ENCODE results near the gene SLC25A53.
A peak's percentile ranks its signal among the peaks of the same experiment; 100 is the strongest.

The SLC25A53 gene

DNA sequence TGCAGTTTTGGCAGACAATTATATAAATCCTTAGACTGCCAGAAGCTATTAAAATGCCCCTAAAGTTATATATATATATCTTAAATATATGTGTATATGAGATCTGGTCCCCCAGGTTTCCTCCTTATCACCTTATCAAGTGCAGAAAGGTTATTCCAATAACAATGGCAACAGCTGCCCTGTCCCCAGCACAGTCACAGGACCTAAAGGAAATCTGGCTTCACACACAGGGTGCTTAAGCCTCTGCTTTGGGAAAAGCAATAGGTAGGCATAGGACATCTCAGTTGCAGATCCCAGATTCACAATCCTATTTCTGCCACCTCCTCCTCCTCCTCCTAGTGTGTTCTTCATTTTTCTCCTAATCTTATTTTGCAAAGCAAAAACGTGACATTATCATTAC lies 5.8 kb downstream of the SLC25A53 start:
- TF ChIP-seq, protein P1, sequence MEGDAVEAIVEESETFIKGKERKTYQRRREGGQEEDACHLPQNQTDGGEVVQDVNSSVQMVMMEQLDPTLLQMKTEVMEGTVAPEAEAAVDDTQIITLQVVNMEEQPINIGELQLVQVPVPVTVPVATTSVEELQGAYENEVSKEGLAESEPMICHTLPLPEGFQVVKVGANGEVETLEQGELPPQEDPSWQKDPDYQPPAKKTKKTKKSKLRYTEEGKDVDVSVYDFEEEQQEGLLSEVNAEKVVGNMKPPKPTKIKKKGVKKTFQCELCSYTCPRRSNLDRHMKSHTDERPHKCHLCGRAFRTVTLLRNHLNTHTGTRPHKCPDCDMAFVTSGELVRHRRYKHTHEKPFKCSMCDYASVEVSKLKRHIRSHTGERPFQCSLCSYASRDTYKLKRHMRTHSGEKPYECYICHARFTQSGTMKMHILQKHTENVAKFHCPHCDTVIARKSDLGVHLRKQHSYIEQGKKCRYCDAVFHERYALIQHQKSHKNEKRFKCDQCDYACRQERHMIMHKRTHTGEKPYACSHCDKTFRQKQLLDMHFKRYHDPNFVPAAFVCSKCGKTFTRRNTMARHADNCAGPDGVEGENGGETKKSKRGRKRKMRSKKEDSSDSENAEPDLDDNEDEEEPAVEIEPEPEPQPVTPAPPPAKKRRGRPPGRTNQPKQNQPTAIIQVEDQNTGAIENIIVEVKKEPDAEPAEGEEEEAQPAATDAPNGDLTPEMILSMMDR (conservative IDR thresholded peaks at IDR 0.05): no peak
- H3K27ac ChIP-seq: no peak overlapping the region

DNA sequence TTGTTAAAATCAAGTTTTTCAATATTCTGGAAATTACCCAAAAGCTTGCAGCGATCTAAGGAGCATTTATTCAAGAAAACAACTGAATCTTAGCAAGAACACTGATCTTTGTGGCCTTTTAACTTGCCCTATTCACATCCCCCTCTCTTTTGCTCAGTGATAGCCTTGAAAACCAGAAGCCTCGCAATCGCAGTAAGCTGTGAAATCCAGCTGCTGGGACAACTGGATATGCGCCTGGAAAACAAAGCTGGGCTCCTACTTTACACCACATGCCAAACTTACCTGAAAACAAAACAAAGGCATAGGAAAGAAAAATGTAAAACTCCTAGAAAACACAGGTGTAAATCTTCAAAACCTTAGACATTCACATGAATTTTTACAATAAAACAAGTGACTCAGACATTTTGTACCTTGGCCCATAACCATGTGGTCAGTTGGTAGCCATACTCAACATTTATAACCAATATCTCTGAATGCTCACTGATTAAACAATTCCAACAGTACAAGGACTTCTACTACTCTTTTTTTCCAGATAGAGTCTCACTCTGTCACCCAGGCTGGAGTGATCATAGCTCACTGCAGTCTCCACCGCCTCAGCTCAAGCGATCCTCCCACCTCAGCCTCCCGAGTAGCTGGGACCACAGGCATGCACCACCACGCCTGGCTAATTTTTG lies 15.6 kb downstream of the SLC25A53 start:
- TF ChIP-seq, protein P1 (conservative IDR thresholded peaks at IDR 0.05): no peak
- H3K27ac ChIP-seq: no peak overlapping the region

DNA sequence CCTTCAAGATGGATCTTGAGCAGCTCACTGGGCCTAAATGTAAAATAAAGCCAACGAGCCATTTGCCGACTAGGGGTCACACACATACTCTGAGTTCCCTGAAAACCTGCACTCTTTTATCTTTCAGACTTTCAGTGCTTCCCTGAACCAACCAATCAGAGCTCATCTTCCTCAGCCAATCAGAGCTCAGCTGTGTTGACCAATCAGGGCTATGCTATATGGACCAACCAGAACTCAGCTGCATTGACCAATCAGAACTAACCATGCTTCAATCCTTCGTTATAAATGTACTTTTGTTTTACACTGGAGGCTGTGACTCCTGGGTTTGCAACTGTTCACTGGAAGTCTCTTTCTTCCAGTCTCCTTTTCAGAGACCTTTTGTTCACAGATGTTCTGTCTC lies 19.3 kb downstream of the SLC25A53 start:
- TF ChIP-seq, protein P1 (conservative IDR thresholded peaks at IDR 0.05): no peak
- no peak overlapping the region for H3K27ac ChIP-seq

DNA sequence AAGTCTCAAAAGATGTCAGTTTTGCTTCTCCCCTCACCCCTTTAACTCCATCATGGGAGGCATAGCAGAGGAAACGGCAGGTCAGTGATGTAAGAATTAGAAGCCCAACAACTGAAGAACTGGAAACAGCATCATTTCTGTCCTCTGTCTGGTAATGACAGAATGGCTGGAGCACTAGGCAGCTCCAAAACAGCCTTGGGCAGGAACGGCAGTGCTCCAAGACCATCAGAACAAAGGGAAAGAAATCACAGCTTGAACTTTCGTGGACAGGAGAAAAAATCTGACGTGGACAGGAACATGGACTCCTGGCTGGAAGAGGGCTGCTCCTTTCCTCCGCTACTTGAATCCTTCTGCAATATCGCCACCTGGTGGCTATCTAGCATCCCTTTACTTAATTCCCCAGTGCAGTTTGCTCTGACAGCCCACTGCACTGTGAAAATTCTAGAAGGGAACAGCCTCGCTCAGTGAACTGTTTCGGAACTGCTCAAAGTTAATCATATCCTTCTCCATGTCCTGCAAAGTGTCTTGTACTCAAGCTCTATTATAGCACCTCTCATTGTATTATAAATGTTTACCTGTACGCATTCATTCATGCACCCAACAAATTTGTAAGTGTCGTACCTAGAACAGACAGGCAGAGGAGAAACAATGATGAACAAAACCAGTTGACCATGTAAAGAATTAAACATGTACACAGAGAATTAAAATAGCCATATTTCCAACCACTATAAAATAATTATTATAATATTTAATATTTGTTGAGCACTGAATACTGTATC lies 20.4 kb downstream of the SLC25A53 start:
- no peak overlapping the region for H3K27ac ChIP-seq
- TF ChIP-seq, protein P1 (conservative IDR thresholded peaks at IDR 0.05): peak; percentile 65

DNA sequence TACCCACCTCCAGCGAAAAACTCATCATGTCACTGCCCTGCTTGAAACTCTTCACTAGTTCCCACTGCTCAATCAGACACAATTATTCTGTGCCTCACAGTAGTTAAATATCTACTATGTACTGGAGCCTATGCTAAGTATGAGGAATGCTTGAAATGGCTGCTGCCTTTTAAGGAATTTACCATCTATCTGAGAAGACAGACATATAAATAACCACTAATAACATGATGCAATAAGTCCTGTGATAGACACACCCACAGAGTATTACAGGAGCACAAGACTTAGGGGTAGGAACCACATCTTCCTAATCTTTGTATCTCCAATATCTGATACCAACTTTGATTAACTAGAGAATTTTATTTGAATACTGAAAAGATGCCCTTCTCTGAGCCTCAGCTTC lies 21.1 kb downstream of the SLC25A53 start:
- TF ChIP-seq, protein P1 (conservative IDR thresholded peaks at IDR 0.05): no peak

DNA sequence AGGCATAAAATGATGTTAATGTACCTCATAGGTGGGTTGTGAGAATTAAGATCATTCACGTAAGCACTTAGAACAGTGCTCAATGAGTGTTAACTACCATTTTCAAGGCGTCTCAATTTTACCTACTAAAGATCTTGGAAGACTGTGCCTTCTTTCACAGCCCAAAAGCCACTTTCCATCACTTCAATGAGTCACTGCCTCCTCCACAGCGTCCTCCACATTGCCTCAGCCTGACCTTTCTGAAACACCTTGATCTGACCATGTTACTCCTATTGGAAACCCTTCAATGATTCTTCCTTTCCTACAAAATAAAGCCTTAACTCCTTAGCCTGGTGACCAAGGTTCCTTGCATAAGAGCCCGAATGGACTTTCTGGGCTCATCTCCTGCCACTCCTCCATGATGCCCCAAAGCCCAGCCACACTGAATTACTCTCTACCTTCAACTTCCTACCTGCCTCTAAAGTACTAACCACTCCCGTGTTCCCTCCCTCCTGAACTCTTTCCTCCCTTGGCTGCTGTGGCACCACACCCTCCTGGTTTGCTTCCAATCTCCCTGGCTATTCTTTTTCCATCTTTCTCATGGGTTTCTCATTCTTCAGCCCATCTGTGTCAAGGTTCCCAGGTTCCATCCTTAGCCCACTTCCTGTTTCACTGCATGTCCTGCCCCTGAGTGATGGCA lies 22.1 kb downstream of the SLC25A53 start:
- H3K27ac ChIP-seq: no peak overlapping the region
- TF ChIP-seq, protein P1 (conservative IDR thresholded peaks at IDR 0.05): no peak

More for the DNA sequence above, 21.1 kb downstream of the SLC25A53 start:
- no peak overlapping the region for H3K27ac ChIP-seq

DNA sequence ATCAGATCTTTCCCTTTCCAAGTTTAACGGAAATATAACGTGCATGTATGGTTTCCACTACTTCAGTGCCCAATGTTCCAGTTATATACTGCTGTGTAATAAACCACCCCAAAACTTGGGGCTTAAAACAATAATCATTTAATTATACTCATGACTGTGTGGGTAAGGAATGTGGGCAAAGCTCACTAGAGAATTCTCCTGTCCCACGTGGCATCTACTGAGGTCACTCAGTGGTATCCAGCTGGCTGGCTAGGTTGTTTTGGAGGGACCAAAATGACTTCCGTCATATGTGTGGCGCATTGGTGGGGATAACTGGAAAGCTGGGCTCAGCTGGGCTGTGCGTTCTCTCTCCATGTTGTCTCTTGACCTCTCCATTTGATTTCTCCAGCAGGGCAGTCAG lies 26.0 kb downstream of the SLC25A53 start:
- TF ChIP-seq, protein P1 (conservative IDR thresholded peaks at IDR 0.05): no peak

More for the DNA sequence above, 26.0 kb downstream of the SLC25A53 start:
- H3K27ac ChIP-seq: no peak overlapping the region

Data from VCaP (cell line).